ENCODE results near the gene MAP3K4.
A peak's percentile ranks its signal among the peaks of the same experiment; 100 is the strongest.

The MAP3K4 gene

DNA sequence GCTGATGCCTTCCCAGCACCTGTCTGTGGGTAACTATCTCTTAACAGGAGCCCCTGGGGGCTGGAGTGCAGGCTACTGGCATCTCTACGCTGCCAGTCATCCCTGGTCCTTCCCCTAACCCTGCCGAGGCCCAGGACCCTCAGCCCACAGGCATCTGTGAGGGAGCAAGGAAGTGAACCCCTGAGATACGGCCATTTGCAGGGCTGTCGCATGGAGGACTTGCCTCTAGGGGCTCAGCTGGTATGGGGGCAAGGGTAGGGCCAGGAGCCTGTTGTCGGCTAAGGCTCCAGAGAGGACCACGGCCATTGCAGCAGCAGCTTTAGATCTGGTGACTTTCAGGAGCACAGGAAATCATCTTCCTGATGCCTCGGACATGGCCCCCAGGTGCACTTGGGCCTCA is 49.7 kb downstream of the MAP3K4 start:
- no peak for DNase-seq

GRCh38 chr6:161044335-161044734 is 52.8 kb downstream of the MAP3K4 start:
- no peak for DNase-seq

DNA sequence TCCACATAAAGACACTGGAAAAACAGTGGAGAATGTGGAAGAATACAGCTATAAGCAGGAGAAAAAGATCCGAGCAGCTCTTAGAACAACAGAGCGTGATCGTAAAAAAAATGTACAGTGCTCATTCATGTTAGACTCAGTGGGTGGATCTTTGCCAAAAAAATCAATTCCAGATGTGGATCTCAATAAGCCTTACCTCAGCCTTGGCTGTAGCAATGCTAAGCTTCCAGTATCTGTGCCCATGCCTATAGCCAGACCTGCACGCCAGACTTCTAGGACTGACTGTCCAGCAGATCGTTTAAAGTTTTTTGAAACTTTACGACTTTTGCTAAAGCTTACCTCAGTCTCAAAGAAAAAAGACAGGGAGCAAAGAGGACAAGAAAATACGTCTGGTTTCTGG is 57.1 kb downstream of the MAP3K4 start:
- no peak for DNase-seq

DNA sequence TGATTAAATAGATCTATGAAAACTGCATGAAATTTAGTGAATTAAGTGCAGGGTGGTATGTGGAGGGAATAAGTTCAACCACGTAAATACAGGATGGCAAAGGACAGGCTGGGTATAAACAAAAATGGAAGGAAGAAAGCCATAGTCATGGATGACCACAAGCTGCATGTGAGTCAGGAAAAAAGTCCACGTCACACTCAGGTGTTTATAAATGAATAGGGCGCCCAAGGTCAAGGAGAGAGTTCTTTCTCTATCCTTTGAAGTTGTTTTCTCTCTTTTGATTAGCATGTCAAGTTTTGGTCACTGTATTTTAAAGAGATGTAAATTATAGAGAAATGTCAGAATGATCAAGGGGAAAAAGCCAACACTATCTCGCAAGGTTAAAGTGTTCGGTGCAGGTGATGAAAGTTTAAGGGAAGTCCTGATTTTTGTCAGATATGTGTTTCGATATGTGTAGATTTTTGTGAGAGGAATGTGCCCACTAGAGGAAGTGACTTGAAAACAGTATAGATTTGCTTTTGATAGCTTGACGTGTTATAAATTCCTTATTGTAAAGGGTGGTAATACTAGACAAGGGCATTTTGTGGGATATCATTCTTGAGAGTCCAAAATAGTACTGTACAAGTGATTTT is 58.7 kb downstream of the MAP3K4 start:
- DNase-seq, result no peak

GRCh38 chr6:161053103-161053502 is 61.5 kb downstream of the MAP3K4 start:
- no peak for DNase-seq

DNA sequence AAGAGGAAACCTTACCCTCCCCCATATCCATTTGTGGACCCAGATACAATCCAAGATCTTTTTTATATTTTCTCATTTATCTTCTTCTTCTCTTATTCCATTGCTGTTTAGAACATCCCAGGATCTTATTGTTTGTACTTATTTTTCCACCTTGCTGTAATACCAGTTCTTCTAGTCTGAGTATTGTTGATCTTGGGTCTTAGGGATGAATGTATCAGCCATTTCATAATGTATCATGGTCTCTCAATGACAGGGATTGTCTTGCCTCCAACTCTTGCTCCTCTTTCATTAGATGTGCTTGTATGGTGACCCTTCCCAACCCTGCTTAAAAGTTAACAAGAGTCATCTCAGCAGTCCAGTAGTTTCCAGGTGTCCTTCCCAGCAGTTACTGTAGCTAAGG is 63.3 kb downstream of the MAP3K4 start:
- DNase-seq, result no peak

- no peak for DNase-seq
Observed at GRCh38 chr6:161056451-161056850, 64.9 kb downstream of the MAP3K4 start.

GRCh38 chr6:161057103-161058091 is 65.8 kb downstream of the MAP3K4 start:
- DNase-seq, result no peak

GRCh38 chr6:161058741-161059140 is 67.2 kb downstream of the MAP3K4 start:
- no peak for DNase-seq

DNA sequence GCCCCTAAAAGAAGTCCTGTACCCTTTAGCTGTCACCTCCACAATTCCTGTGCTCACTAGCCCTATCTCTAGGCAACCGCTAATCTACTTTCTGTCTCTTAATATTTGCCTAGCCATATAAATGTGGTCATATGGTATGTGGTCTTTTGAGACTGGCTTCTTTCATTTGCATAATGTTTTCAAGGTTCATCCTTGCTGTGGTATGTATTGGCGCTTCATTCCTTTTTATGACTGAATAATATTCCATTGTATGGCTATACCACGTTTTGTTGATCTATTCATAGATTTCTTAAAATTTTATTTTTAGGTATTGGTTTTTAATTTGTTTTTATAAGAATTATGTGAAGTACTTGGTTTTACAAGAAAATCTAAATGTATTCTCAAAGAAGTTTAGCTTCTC is 70.0 kb downstream of the MAP3K4 start:
- DNase-seq, result no peak

GRCh38 chr6:161064915-161065314 is 73.3 kb downstream of the MAP3K4 start:
- DNase-seq, result no peak

DNA sequence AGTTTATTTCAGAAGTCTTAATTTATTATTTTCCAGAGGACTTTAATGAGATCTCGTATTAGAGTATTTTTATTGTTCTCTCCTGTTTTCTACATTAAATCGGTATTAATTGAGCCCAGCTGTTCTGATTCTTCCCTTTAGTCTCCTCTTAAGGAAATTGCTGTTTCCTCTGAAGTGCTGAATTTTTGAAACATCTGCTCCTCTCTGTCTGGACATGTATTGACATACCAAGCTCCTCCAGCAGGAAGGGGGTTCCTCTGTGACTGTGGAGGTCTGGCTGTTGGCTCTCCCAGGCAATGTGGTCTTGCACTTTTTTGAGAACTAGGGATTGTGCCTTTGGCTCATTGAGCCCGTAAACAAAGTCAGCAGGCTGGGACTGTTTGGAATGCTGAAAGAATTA is 74.9 kb downstream of the MAP3K4 start:
- DNase-seq, result no peak

- no peak for DNase-seq
Observed at GRCh38 chr6:161067749-161068148, 76.2 kb downstream of the MAP3K4 start.

GRCh38 chr6:161068321-161068741 is 76.8 kb downstream of the MAP3K4 start:
- DNase-seq, result no peak

GRCh38 chr6:161073930-161074329 is 82.4 kb downstream of the MAP3K4 start:
- DNase-seq, result no peak

- DNase-seq, result no peak
Observed at GRCh38 chr6:161074496-161075121, 83.0 kb downstream of the MAP3K4 start.

DNA sequence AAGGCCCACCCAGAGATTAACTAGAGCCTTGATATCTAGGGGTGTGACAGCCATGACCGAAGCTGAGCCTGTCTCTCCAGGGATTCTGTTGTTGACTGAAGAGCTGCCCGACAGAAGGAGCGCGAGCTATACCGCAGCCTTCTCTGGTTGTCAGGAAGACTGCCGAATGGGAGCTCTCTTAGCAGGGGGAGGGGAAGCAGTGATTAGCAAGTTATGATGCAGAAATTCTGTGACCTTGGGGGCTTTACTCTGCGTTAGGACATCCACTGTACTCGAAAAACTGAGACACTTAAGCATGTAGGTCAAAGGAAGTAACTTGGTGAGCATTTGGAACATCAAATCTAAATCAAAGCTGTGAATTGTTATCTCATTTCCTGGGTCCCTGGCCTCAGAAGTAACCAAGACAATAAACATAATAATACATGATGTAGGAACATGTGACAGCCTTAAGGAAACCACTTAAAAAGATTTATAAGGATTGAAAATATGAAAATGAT is 84.7 kb downstream of the MAP3K4 start:
- DNase-seq, result no peak

GRCh38 chr6:161079566-161080262 is 88.1 kb downstream of the MAP3K4 start:
- DNase-seq, result peak; percentile 40

DNA sequence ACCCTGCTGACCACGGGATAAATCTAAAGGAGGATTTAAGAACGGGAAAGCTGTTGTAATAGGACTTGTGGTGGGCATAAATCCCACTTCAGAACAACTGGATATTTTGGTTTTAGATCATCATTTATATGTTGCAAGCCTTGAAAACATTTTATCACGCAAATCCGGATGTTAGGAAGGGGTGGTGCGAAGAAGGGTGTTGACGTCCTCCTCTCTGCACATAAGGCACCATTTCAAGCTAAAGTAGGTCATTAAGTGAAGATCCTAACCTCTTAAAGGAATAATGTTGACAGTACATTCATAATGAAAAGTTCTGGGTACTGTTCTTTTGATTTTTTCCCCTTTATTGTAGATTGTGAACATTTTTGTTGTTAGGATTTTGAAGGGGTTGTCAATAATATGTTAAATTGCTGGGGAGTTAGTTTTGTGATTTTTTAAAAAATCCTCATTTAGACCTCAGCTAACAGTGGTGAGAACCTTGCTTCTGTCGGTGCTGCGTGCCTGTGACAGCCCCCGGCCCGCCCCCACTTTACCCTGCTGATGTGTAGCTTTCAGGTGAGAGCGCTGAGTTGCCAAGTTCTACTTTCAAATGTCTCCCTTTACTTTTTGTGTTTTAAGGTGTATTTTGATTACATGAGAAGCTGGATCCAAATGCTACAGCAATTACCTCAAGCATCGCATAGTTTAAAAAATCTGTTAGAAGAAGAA is 88.8 kb downstream of the MAP3K4 start:
- DNase-seq, result no peak

GRCh38 chr6:161082215-161082614 is 90.6 kb downstream of the MAP3K4 start:
- DNase-seq, result no peak

DNA sequence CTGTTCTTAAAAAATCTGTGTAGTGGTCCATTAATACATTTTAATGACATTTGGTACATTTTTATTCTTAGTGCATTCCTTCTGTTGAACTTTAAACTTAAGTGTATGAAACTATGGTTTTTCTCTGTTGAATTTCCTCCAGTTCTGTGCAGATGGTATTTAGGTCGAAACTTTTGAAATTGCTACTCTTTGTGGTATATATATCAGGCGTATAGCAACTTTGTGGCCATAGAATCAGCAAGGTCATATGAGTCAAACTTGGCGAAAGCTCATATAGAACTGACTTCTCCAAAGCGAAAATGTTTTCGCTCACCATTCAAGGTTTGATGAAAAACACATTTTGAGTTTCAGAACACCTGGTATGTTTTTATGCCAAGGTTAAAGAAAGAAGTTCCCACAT is 93.7 kb downstream of the MAP3K4 start:
- no peak for DNase-seq

- no peak for DNase-seq
Observed at GRCh38 chr6:161088676-161089328, 97.2 kb downstream of the MAP3K4 start.

Measured in stimulated activated CD4-positive, alpha-beta T cell treated with anti-CD3 and anti-CD28 coated beads, Interleukin-12 subunit alpha, Interleukin-12 subunit beta, amount 100 ng/mL, for 4 hours (primary cell).